ENCODE data around the gene BICD1.
"Not testable (repeated sequence)": the region's sequence is repeated elsewhere in the genome, so short reads cannot be mapped to it uniquely, and the experiment has no call there.

BICD1 gene

DNA sequence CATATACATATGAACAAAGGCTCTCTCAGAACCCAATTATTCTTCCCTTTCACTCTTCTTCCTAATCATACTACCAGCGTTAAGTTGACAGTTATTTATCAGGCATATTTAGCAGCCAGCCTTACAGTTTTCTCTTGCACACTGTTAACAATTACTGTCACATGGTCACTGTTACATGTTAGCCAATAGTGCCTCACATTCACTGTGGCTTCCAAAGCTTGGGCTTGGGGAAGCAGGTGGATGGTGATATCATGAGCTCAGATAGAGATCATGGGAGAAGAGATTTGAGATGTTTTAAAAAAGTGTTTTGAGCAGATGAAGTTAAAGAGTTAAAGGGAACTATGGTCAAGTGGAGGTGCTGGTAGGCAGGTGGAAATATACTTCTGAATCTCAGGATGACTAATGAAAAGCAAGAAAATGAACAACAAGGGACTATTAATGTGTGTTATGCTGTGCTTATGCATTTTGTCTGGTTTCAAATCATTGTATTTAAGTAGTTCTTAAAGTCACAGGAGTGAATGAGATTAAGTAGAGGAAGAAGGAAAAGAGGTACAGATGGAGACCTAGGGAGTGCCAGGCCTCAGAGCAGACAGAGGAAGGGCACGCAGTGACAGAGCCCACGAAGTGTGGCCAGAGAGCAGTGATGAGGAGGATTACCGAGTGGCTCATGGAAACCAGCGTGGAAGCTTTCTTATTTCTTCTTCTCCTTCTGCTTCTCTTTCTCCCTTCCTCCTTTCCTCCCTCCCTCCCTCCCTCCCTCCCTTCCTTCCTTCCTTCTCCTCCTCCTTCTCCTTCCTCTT is 39.6 kb downstream of the BICD1 start:
- DNase-seq: no peak

- no peak for DNase-seq
These were observed 41.7 kb downstream of the BICD1 start for GRCh38 chr12:32148372-32148771.

- no peak for DNase-seq
These were observed 42.8 kb downstream of the BICD1 start for GRCh38 chr12:32149489-32149888.

DNA sequence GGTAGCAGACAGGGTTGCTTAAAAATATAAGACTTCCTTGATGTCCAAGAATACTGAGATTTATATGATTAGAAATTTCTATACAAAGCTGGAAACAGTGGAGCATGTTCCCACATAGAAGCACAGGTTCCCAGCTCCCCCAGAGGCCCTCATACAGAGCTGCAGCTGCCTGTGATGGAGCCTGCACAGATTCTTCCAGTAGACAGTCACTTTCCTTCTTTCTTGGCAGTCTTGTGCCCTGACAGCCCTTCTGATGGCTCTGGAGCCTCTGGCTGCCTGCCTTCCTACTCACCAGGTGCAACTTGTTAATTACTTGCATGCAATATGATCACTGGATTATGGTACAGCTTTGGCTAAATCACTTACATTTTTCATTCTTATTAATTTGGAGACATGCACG is 44.4 kb downstream of the BICD1 start:
- DNase-seq: no peak

DNA sequence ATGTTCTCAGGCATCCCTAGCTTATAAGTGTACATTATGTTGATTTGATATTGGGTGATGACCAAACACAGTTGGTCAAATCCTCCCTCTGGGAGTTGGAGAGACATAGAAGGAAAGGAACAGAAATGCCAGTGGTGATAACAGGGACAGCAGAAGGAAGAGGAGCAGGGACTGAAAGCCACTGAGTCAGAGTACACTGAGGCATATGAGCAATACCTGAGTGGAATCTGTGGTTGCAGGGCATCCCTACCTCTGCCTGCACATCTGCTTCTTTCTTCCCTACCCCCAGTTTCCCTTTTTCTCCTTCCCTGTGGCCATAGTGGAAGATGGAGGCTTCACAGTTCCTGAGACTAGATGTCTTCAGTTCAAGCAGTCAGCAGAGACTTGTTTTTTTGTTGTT is 44.9 kb downstream of the BICD1 start:
- no peak for DNase-seq

- DNase-seq: no peak
These were observed 48.4 kb downstream of the BICD1 start for GRCh38 chr12:32155041-32155440.

GRCh38 chr12:32155961-32156529 is 49.4 kb downstream of the BICD1 start:
- no peak for DNase-seq

DNA sequence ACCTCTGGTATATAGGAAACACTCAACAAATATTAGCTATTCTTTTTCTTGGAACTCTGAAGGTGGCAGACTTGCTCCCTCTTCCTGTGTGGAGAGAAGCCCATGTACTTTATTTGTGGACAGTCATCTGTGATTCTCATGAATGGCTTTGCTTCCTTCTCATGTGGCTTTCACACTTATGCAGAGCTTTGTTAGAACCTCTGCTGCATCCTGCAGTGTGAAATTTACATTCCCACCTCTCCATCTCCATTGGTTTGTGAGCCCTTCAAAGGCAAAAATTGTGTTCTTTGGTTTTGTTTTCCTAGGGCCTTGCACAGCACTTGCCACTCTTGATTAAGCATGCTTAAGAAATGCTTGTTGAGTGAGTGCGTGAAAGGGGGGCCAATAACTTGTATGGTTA is 51.9 kb downstream of the BICD1 start:
- no peak for DNase-seq

- no peak for DNase-seq
These were observed 52.7 kb downstream of the BICD1 start for GRCh38 chr12:32159381-32159780.

- no peak for DNase-seq
These were observed 53.3 kb downstream of the BICD1 start for GRCh38 chr12:32159925-32160324.

DNA sequence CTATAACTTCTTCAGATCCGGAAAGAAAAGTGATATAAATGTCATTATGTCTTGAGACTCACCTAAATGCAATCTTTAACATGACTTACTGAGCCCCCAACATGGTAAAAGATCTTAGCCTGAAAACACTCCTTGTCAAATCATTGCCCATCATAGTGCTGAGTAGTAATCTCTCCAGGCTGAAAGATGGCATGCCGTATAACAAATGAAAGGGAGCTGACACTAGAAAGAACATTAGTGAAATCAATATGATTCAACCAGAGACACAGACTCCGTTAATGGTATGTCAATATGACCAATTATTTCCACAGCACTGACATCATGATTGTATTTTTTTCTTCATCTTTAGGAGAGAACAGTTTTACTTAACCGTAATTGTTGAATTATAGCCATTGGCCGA is 54.4 kb downstream of the BICD1 start:
- DNase-seq: no peak

- no peak for DNase-seq
These were observed 56.9 kb downstream of the BICD1 start for GRCh38 chr12:32163596-32163995.

GRCh38 chr12:32166510-32166909 is 59.9 kb downstream of the BICD1 start:
- DNase-seq: no peak

DNA sequence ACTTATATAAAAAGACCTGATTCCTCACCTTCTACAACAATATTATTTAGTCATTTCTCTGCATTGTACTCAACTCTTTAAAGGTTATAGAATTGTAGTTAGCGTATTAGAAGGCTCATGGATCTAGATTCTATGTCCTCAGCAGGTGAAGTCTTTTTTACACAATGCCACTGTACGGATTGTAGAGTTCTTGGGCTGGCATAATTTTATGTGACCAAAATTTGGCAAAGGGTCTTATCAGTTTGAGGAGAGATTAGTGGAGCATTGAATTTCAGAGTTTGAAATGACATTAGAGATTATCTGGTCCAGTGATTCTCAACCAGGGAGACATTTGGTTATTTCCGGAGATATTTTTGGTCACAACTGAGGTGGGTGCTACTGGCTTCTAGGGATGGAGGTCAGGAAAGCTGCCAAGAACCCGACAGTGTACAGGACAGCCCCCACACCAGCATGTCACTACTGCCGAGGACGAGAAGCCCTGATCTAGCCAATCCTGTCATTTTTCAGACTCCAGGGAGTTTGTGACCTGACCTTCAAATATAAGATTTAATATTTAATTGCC is 63.9 kb downstream of the BICD1 start:
- no peak for DNase-seq

DNA sequence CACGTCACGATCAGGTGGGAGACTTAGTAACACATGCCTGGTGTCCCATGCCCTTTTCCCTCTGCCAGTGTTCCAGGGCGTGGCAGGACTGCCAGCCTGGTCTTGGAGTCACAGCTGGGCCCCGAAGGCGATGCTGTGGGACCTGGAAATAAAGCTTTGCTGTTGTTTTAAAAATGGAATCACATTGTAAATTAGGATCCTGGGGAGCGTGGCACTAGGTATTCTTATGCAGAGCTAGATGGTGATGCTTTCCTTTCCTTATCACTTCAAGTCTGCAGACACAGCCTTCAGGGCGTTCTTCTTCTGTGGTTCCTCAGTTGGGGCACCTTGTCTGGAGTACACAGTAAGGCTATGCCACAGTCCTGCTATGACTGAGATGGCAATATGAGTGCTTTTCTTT is 64.6 kb downstream of the BICD1 start:
- DNase-seq: no peak

GRCh38 chr12:32176606-32177005 is 70.0 kb downstream of the BICD1 start:
- DNase-seq: no peak

GRCh38 chr12:32178341-32179010 is 71.8 kb downstream of the BICD1 start:
- no peak for DNase-seq

DNA sequence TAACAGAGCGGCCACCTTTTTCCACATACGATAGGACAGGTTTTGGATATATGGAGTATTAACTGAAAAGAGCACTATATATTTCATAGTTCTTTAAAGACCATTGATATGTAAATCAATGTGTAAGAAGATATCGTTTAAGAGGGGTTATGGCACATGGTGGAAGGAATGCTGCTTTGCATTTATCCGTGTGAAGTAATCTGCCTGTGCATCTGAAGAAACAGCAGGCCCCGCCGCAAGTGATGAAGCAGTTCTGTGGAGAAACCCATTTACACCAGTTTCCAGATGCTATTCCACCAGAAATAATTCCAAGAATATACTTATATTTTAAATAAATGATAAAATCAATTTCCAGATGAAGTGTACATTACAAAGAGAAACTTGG is 72.4 kb downstream of the BICD1 start:
- no peak for DNase-seq

GRCh38 chr12:32181498-32182175 is 75.0 kb downstream of the BICD1 start:
- no peak for DNase-seq

- no peak for DNase-seq
These were observed 77.0 kb downstream of the BICD1 start for GRCh38 chr12:32183650-32184049.

- DNase-seq: not testable (repeated sequence)
These were observed 80.5 kb downstream of the BICD1 start for GRCh38 chr12:32187127-32187526.

DNA sequence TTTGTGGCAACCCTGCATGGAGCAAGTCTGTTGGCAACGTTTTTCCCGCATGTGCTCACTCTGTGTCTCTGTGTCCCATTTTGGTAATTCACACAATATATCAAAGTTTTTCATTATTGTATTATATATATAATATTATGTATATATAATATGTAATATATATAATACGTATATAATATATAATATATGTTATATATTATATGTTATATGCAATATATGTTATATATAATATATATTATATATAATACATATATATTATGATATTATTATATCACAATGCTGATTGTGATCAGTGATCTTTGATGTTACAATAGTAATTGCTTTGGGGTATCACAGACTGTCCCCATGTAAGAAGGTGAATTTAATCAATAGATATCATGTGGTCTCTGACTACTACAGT is 84.8 kb downstream of the BICD1 start:
- DNase-seq: no peak

All from CD4-positive, alpha-beta T cell treated with Interleukin-6 for 4 hours (primary cell).